NCI-H2081 (cell line): Measurements from ENCODE around the gene SSR3.
"Not testable (repeated sequence)": the region's sequence is repeated elsewhere in the genome, so short reads cannot be mapped to it uniquely, and the experiment has no call there.

Source experiments
- DNase-seq, 2 experiments: peaks; one replicate each; lab custom pipeline; 2025; lab: John Stamatoyannopoulos, UW

SSR3 gene

DNA sequence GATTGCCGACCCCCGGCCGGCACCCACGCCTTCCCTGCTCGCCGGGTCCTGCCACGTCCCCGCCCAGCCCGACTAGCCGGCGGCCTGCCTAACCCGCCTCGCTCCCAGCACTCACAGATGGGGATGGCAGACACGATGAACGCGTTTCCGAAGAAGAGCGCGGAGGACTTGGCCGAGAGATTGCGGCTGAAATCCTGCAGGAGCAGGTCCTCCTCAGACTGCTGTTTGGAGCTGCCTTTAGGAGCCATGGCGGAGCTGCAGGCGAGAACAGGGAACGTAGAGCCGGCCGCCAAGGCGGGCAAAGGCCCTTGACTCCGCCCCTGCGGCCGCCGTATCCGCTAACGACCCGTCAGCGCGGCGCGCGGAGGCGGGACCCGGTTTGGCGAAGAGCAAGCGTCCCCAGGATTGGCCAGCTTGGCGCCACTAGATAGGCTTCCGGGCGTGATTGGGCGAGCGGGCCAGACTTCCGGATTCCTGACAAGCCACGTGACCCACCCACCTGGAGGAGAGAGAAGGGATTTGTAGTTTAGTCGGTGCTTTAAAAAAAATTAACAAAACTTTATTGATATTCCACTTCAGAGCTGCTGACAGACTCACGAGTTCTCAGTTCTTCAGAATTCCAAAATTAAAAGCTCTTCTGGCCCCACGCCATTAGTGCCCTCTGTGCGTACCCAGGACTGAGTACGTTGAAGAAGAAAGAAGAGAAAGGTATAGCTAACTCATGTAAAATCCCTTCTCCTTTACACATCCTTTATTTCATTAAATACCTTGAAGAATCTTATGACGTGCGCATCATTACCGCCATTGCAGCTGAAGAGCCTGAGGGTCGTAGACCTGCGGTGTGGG lies at the start of gene SSR3:
SSR3 (minus strand) TSS at position 276 of the 846 bp plus-strand sequence; CDS start at position 248, 28 bp downstream.
- DNase-seq, result peak; percentile 99 to 100

- no peak for DNase-seq
These were observed 49.2 kb upstream of the SSR3 start for GRCh38 chr3:156604064-156604641.

DNA sequence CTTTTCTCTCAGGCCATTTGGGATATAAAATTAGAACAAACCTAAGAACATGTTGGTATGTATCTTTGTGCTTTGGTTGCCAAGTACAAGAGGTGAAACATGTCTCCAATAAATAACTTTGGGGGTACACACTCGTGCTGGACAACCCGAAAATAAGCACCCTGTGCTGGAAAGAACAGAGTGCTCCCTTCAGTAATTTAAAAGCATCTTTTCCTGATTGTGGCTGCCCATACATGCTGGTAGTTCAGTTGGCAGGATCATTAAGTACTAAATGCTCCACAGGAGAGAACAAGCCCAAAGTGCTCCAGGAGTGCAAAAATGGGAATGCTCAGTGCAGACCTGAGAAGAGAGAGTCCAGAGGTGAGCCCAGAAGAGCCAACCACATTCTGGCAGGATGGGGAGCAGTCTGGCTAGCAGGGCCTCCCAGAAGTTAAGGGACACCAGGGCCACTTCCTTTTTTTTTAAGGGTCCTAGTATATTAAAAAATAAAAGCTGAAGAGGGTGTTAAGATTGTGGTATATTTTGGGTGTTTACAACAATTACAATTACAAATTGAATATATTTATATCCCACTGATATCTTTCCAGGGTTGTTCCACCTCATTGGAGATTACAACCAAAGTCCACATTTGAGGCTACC lies 48.6 kb upstream of the SSR3 start:
- no peak for DNase-seq

GRCh38 chr3:156602424-156602823 lies 47.5 kb upstream of the SSR3 start:
- no peak for DNase-seq

DNA sequence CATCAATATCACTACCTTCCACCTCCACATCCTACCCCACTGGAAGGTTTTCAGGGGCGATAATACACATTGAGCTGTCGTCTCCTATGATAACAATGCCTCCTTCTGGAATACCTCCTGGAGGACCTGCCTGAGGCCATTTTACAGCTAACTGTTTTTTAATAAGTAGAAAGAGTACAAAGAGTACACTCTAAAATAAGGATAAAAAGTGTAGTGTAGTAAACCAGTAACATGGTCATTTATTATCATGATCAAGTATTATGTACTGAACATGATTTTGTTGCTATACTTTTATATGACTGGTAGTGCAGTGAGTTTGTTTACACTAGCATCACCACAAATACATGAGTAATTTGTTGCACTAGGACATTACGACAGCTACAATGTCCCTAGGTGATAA lies 46.6 kb upstream of the SSR3 start:
- no peak for DNase-seq

GRCh38 chr3:156600834-156601233 lies 45.9 kb upstream of the SSR3 start:
- DNase-seq, result no peak

GRCh38 chr3:156599089-156599874 lies 44.4 kb upstream of the SSR3 start:
- no peak for DNase-seq

DNA sequence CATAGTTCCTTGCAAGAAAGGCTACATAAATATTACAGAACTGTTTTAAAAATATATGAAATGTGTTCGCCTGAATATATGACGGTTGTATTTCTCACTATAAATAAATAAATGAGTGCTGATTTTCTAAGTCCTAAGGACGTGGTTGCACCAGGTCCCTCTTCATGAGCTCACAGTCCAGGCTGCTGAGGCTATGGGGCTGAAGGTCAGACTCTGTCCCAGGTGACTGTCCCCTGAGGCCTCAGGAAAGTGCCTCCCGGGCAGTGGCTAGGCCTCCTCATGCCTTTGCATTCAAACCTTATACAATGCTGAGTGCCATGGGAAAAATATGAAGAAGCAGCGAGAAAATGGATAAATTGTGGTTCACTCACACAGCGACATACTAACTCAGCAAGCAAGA lies 43.5 kb upstream of the SSR3 start:
- no peak for DNase-seq

DNA sequence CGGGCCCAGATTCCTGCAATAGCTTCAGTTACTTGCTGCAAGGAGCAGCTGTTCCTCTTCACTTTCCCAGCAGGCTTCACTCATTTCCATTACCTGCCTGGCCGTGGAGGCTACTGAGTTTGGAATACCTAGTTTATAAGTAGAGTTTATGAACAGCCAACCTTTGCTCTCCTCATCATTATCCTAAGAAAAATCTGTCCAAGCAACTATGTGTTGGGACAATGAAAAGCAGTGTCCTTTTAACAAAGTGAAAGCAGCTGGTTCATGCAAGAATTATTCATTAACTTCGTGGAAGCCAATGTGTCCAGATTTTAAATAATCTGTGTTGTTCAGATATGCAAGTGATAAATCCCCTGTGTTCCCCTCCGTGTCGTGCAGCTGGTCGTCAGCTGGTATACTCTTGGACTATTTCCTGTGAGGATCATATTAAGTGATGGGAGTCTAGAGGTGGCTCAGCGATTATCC lies 39.3 kb upstream of the SSR3 start:
- no peak for DNase-seq

DNA sequence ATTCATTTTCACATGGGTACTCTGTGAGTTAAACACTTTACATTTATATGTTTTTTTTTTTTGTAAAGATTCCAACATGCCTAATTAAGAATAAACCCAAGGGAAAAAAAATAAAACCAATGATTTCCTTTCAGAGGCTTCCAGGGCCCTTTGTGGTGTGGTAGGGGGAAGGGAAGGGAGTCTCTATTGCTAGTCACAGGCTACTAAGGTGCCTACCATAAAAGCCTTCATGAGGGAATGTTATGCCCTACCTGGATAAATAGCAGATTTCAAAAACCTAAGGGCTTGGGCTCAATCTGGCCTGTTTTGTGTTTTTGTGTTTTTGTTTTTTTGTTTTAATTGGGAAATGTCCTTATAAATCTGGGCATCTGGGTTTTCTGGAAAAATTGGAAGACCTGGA lies 38.9 kb upstream of the SSR3 start:
- no peak for DNase-seq

DNA sequence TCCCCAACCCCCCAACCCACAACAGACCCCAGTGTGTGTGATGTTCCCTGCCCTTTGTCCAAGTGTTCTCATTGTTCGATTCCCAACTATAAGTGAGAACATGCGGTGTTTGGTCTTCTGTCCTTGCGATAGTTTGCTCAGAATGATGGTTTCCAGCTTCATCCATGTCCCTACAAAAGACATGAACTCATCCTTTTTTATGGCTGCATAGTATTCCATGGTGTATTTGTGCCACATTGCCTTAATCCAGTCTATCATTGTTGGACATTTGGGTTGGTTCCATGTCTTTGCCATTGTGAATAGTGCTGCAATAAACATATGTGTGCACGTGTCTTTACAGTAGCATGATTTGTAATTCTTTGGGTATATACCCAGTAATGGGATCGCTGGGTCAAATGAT lies 34.9 kb upstream of the SSR3 start:
- not testable (repeated sequence) for DNase-seq

DNA sequence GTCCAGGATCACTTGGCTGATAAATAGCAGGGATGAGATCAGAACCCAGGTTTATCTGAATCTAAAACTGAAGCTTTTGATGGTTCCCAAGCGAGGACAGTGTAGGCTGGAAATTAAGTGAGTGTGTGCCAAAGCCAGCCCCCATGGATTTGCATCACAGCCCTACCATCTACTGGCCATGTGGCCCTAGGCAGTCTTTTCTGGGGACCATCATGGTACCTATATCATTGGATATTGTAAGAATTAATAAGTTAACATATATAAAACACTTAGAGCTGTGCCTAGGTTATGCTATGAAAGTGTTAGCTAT lies 32.8 kb upstream of the SSR3 start:
- no peak for DNase-seq

- no peak for DNase-seq
These were observed 32.2 kb upstream of the SSR3 start for GRCh38 chr3:156586905-156587759.

DNA sequence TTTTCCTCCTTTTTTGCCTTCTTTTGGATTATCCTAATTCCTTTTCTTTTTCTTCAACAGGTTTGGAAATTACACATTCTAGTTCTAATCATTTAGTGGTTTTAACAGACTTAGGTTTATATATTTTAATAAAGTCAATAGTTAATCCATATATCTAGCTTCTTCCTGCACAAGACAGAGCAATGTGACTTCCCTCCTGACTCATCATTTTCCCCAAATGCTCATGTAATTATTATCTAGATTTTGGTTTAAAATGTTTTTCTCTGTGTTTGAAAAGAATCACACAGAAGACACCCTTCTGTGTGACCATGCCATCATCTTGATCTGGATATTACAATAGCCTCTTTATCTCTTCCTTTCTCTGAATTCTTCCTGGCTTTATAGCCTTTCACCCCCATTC lies 28.6 kb upstream of the SSR3 start:
- no peak for DNase-seq

- no peak for DNase-seq
These were observed 27.7 kb upstream of the SSR3 start for GRCh38 chr3:156582532-156583183.

DNA sequence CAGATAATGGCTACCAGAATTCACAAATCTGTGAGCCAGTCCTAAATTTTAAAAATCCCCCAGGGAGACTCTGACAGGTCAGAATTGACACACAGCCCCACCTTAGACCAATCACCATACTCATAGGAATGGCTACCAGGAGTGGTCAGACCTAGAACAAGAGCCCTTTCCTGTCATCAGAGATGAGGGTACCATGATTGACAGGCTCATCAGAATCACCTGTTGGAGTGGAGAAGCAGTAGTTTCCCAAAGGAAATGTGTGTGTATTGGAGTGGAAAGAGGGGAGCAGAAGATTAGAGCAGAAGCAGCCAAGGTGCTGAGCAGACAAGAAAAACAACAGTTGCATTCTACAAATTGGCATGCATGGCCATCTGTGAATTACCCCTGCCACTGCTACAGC lies 27.0 kb upstream of the SSR3 start:
- DNase-seq, result no peak

GRCh38 chr3:156581033-156581432 lies 26.1 kb upstream of the SSR3 start:
- DNase-seq, result no peak

- DNase-seq, result no peak
These were observed 24.5 kb upstream of the SSR3 start for GRCh38 chr3:156579427-156579851.

GRCh38 chr3:156577736-156578135 lies 22.8 kb upstream of the SSR3 start:
- no peak for DNase-seq

GRCh38 chr3:156576651-156577348 lies 21.9 kb upstream of the SSR3 start:
- DNase-seq, result peak in 1 of 2 experiments; percentile 17
